Trophoblast cell (in vitro differentiated cells and primary cell): ENCODE results near the gene DIO2.

Experiments used
- DNase-seq, 2 donors: peaks; one replicate each; pipeline ENCODE4 v3.0.0-alpha.2; 2016
- H2AFZ ChIP-seq: 2 replicates; pipeline ENCODE4 v1.6.1; 2013; ENCODE audit warnings: low read length, moderate library complexity, mild to moderate bottlenecking; ENCODE audit not compliant: insufficient read depth, poor library complexity
- H2AK5ac ChIP-seq: 2 replicates; pipeline ENCODE4 v1.6.1; 2013; ENCODE audit warnings: mild to moderate bottlenecking, low read length
- H2BK120ac ChIP-seq: 2 replicates; pipeline ENCODE4 v1.6.1; 2013; ENCODE audit warnings: low read length, mild to moderate bottlenecking, moderate library complexity; ENCODE audit not compliant: insufficient read depth, poor library complexity
- H2BK12ac ChIP-seq: 2 replicates; pipeline ENCODE4 v1.6.1; 2013; ENCODE audit warnings: mild to moderate bottlenecking, low read length, moderate library complexity
- H2BK5ac ChIP-seq: 2 replicates; pipeline ENCODE4 v1.6.1; 2013; ENCODE audit warnings: low read length, low read depth, moderate library complexity, mild to moderate bottlenecking; ENCODE audit not compliant: poor library complexity
- H3K14ac ChIP-seq: 2 replicates; pipeline ENCODE4 v1.6.1; 2013; ENCODE audit warnings: mild to moderate bottlenecking, low read length
- H3K18ac ChIP-seq: 2 replicates; pipeline ENCODE4 v1.6.1; 2013; ENCODE audit warnings: mild to moderate bottlenecking, low read length
- H3K23ac ChIP-seq: 2 replicates; pipeline ENCODE4 v1.6.1; 2013; ENCODE audit warnings: low read length
- H3K27ac ChIP-seq: 2 replicates; pipeline ENCODE4 v1.5.1; 2013; ENCODE audit warnings: low read depth, mild to moderate bottlenecking, inconsistent platforms, low read length, moderate library complexity
- H3K27me3 ChIP-seq: 2 replicates; pipeline ENCODE4 v1.6.1; 2013; ENCODE audit warnings: inconsistent platforms, mild to moderate bottlenecking, low read length, moderate library complexity; ENCODE audit not compliant: insufficient read depth
- H3K36me3 ChIP-seq, 2 experiments: 1 replicate in 1 of 2; 2 replicates in 1 of 2; pipeline ENCODE4 v1.6.1; 2013; ENCODE audit warnings: low read length in 2 of 2, mild to moderate bottlenecking in 2 of 2, moderate library complexity in 1 of 2; ENCODE audit not compliant: insufficient read depth in 2 of 2, control insufficient read depth in 1 of 2
- H3K4ac ChIP-seq: 2 replicates; pipeline ENCODE4 v1.6.1; 2013; ENCODE audit warnings: low read depth, mild to moderate bottlenecking, low read length, moderate library complexity
- H3K4me1 ChIP-seq, 2 experiments: 1 replicate in 1 of 2; 2 replicates in 1 of 2; pipeline ENCODE4 v1.6.1; 2013; ENCODE audit warnings: low read length in 2 of 2, mild to moderate bottlenecking in 2 of 2, moderate library complexity in 1 of 2; ENCODE audit not compliant: insufficient read depth in 2 of 2, control insufficient read depth in 1 of 2
- H3K4me2 ChIP-seq: 2 replicates; pipeline ENCODE4 v1.6.1; 2013; ENCODE audit warnings: inconsistent platforms, mild to moderate bottlenecking, low read length, moderate library complexity
- H3K4me3 ChIP-seq: 2 replicates; pipeline ENCODE4 v1.5.1; 2013; ENCODE audit warnings: mild to moderate bottlenecking, low read depth, low read length, inconsistent platforms
- H3K79me1 ChIP-seq: one replicate; pipeline ENCODE4 v1.6.1; 2013; ENCODE audit warnings: low read length
- H3K79me2 ChIP-seq: 2 replicates; pipeline ENCODE4 v1.6.1; 2013; ENCODE audit warnings: low read length, mild to moderate bottlenecking; ENCODE audit not compliant: control insufficient read depth, insufficient read depth, poor library complexity
- H3K9ac ChIP-seq: 2 replicates; pipeline ENCODE4 v1.6.1; 2013; ENCODE audit warnings: mild to moderate bottlenecking, low read length
- H3K9me3 ChIP-seq: 2 replicates; pipeline ENCODE4 v1.6.1; 2013; ENCODE audit warnings: low read depth, mild to moderate bottlenecking, control low read depth, inconsistent platforms, low read length; ENCODE audit not compliant: insufficient read depth
- H4K12ac ChIP-seq: 2 replicates; pipeline ENCODE4 v1.6.1; 2013; ENCODE audit warnings: low read depth, mild to moderate bottlenecking, low read length, moderate library complexity
- H4K8ac ChIP-seq: 2 replicates; pipeline ENCODE4 v1.6.1; 2013; ENCODE audit warnings: low read depth, mild to moderate bottlenecking, low read length, moderate library complexity
- H4K91ac ChIP-seq: one replicate; pipeline ENCODE4 v1.6.1; 2013; ENCODE audit warnings: low read depth, mild to moderate bottlenecking, low read length, moderate library complexity
- WGBS: extraction: QIAGEN DNeasy Blood & Tissue Kit; methylation state at CpG from one replicate; pipeline ENCODE4 v1.1.7; 2013; ENCODE audit warnings: missing lambda C conversion rate; ENCODE audit not compliant: insufficient read length, insufficient coverage; ENCODE audit errors: extremely low coverage; 5-methylcytosine and 5-hydroxymethylcytosine counted together

The DIO2 gene

DNA sequence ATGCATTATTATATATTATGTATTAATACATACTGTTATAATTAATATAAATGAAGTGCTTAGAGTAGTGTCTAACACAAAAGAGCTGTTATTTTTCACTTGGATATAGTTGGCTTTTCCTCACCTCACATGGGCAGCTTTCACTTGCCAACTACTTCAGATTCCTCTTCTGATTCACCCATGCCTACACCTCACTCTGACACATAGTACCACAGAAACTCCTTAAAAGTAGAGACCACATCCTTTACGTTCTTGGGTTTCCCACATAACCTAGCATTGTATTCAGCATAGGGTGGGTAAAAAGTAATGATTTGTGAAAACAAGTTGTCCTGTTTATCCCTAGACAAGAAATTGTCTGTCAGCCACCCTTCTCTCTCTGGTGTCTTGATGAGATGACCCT is 61.0 kb downstream of the DIO2 start:
- Histone ChIP-seq H2AFZ (no peak overlapping the region), H4K12ac (no peak overlapping the region), H3K23ac (no peak overlapping the region), H2BK5ac (no peak overlapping the region), H4K91ac (no peak overlapping the region), H3K4ac (no peak overlapping the region), H2BK12ac (no peak overlapping the region), H3K79me1 (no peaks in the 10 kb centered on the region), H3K18ac (no peak overlapping the region), H3K79me2 (no peaks in the 10 kb centered on the region), H3K4me2 (no peak overlapping the region), H3K4me3 (no peak overlapping the region), H2BK120ac (no peak overlapping the region), H3K27ac (no peak overlapping the region), H3K14ac (no peak overlapping the region), H3K9ac (no peak overlapping the region), H3K9me3 (no peaks in the 10 kb centered on the region), H3K27me3 (no peaks in the 10 kb centered on the region), H2AK5ac (no peak overlapping the region), H3K4me1 (no peaks in the 10 kb centered on the region), H4K8ac (no peak overlapping the region), H3K36me3 (no peaks in the 10 kb centered on the region)
- WGBS: no CpG with 5 or more reads among the region's 1 CpG
- no peak for DNase-seq
